ENCODE results near the gene SMIM43.
"Not testable (repeated sequence)": the region's sequence is repeated elsewhere in the genome, so short reads cannot be mapped to it uniquely, and the experiment has no call there.

Gene SMIM43

DNA sequence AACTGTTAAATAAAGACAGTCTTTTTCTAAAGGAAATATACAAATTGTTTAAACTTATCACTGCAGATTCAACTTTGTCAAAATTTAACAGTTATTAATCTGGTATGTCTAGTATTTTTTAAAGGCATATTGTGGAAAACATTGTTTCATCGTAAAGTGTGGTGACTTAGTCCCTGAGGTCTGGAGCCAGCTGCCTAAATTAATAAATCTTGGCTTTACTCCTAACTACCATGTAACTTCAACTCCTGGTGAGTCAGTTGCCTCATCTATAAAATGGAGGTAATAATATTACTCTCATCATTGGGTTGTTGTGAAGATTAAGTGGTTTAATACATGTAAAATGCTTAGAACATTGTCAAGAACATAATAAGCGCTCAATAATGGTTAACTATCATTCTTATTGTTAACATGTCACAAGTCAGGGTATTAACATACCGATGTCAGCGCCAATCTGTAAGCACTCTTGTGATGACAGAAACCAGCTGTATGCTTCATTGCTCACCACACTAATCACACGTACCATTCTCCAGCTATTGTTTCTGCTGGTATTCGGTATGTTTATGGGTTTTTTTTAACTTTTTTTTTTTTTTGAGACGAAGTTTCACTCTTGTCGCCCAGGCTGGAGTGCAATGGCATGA, 14.1 kb upstream of the SMIM43 start:
- DNase-seq: no peak

DNA sequence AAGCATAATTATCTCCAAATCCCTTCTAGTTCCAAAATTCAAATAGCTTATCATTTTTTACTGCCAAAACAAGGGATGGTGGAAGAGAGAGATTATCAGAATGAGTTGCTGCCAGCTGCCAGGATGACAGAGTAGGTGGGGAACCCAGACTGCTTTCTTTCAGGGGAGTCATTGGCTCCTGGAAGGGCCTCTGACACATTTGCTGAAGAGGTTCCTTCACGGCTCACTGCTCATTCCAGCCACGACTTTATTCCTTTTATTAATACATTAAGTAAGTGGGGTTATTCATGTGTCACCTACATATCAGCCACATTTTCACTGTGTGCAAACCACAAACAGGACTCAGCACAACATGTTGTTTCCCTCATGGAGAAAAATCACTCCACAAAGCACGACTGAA, 12.7 kb upstream of the SMIM43 start:
- DNase-seq: no peak

DNA sequence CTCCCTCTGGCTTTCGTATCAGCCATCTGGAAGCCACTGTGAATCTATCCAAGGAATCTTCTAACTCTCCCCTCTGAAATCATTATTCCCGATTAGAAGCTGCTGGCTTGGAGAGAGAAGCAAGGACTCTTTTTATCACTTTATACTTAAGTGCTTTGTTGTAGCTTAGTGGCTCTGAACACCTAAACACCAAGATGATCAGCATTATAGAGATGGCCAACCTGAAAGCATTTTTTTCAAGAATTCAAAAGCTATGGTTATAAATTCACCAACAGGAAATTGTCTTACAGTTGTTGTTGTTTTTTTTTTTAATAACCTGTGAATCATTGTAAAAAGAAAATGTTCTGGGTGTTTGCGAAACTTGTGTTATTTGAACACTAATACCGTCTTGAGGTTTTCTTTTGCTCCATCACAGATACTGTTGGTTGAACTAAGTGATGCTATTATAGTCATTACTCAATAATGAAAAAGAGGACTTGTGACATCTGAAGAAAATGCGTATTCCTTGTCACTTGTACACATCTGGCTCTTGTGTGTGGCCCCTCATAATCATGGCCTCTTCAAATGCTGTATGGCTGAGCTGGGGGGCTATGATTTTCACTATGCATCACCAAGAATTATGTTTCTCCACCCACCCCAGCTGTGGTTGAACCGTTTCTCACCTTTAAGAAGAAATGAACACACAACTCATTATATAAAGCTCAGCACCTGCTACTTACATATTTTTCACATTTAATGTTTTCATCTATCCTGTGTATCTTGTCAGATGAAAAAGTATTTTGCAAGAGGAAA, 11.8 kb upstream of the SMIM43 start:
- no peak for DNase-seq

DNA sequence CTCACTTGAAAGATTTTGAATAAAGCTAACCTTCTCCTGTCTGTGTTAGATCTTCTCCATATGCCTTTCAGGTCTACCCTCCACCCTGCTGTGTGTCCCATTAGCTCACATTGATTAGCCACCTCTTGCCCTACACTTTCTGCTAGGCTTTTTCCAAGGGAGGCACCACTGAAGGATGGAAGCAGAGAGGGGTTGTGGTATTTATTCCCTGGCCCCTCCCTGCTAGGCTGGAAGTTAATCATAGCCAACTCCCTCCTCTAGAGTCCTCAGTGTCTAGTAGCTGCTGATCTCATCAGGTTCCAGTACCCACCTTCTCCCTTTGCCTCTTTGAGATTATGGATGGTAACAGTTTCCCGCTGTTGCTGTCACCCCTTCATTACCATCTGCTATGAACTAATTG, 8.9 kb upstream of the SMIM43 start:
- no peak for DNase-seq

DNA sequence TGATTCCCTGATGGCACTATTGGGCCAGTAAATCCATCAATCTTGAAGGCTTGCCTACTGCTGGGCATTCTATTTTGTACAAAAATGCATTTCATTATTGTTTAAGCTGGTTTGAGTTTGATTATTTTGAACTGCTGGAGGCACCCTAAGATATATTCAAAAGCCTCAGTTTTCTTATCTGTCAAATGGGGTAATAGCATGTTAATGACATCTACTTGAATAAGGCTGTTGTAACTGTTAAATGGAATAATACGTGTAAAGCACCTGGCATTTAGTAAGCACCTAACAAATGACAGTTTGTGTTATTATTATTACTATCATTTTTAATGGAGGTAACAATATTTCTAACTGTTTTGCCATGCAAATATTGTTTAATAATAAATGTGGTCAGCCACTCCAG, 6.9 kb upstream of the SMIM43 start:
- DNase-seq: no peak

DNA sequence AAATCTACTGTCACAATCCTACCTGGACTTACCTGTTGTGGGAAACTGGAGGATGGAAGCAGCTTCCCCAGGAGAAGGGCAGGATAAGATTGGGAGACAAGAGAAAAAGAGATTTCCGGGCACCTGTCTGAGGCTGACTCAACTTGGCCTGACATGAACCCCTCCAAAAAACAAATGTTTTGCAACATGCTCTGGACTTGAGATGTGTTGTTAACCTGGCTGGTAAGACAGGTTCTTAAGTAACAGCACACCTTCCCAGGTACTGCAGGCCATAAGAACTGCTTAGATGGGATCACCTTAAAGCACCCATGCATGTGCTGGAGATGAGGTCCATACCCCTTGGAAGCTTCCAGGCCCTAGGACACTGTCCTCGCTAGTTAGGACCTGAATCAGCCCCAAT, 4.4 kb upstream of the SMIM43 start:
- DNase-seq: no peak

DNA sequence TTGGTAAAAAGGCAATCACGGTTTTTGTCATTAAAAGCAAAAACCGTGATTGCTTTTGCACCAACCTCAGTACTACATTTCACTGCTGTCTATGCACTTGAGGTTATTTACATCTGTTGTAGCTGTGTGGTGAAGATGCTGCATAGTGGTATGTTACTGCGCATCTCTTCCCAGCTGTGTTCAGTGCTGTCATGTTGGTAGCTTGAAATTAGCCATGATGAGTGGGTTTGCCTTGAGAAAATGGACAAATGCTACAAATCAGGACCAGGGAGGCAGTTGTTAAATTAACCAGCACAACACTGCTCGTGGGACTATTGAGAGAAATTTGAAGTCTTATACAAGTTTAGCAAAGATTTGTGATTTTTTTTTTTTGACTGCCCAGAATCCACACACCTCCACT, 2.2 kb upstream of the SMIM43 start:
- no peak for DNase-seq

DNA sequence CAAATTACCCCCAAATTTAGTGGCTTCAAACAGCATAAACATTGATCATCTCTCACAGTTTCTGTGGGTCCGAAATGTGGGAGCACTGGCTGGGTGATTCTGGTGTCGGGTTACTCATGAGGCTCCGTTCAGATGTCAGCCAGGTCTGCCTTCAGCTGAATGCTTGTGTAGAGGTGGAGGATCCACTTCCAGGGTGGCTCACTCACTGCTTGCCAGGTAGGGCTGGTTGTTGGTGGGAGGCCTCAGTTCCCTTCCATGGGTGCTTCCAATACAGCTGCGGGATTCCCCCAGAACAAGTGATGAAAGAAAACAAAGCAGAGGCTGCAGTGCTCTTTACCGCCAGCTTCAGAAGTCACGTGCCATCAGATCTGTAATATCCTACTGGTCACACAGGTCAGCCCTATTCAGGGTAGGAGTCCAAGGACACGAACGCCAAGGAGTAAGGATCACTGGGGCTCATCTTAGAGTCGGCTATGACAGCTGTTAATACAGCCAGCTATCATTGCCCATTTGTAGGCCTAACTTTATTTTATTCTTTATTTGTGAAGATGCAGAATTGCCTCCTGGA, 1.1 kb upstream of the SMIM43 start:
- no peak for DNase-seq

DNA sequence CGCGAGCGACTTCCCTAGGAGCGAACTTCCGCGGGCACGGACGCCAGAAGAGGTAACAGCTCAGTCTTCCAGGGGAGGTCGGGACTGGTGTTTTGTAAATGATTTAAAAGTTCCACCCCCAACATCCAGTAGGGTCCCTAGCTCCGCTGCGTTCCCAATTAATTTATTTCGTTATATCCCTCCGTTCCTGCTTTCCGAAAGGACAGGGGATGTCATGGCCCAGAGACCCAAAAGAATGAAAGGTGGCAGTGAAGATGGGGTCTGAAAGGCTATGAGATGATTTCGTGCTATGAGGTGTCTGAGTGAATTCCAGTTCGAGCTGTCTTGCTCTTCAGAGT, 373 bp upstream of the SMIM43 start:
- no peak for DNase-seq

DNA sequence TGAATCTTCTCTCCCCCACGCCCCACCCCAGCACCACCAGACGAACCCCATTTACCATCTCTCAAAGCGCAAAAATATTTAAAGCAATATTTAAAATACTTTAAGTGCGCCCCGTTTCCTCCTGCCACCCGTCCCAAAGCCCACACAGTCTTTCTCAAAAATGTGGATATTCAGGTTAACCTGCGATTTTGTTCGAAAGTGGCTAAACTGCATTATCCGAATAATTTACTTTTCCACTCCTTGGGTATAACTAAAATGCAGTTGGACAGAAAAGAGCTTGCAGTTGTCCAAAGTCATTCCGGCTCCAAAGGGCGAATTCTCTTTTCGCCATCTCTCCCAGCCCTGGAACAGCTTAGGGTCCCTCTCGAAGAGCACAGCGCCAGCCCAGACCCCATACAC, 662 bp downstream of the SMIM43 start:
- no peak for DNase-seq

DNA sequence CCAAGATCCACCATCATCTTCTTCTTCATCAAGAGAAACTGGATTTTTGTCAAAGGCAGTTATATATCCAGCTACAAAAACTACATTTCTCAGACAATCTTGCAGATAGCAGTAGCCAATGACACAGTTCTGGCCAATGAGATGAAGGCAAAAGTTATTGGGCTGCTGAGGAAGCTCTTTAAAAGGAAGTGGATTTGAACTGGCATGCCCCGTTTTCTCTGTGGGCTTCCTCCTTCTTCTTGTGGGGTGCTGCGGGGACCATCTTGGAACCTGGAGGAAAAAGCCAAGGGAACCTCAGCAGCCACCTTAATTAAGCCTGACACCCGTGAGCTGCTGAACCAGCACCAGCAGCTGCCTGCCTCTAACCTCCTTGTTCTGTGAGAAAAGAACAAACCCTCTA, 4.8 kb downstream of the SMIM43 start:
- DNase-seq: no peak

DNA sequence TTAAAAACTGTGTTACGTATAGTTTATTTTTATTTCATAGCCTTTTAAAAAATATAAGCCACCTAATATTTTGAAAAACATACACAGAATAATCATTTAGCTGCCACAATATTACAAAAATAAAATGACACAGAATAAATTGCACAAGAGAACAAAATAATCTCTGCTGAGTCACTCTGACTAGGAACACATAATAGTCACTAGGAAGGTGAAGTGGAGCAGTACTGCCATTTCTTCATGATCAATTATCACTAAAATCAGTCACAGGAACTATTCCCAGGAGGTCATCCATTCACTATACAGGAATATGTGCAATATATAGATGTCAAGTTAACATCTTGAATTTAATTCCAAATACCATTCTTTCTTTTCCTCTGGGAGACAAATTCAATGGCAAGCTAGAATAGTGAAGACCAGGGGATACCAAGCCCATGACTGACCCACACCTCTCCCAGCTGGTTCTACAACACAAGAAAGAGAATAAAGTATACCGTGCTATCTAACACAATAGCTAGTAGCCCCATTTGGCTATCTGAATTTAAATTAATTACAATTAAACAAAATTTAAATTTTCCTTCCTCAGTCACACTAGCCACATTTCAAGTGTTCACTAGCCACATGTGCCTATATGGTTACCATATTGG, 5.9 kb downstream of the SMIM43 start:
- DNase-seq: no peak

DNA sequence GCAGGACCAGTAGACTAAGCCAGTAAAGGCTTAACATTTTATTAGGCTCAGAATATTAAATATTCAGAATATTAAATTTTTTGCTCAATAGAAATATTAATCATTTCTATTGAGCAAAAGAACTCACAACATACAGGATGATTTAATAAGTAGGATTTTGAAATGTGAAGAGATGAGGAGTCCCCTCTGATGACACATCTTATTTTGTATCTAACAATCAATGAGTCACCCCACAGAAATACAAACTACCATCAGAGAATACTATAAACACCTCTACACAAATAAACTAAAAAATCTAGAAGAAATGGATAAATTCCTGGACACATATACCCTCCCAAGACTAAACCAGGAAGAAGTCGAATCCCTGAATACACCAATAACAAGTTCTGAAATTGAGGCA, 12.8 kb downstream of the SMIM43 start:
- not testable (repeated sequence) for DNase-seq

DNA sequence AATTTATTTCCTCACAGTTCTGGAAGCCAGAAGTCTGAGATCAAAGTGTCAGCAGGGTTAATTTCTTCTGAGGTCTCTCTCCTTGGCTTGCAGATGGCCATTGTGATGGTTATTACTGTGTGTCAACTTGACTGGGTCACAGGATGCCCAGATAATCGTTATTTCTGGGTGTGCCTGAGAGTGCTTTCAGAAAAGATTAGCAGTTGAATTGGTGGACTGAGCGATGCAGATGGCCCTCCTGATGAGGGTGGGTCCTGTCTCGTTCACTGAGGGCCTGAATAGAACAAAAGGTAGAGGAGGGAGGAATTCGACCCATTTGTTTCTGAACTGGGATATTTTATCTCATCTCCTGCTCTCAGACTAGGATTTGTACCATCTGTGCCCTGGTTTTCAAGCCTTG, 15.7 kb downstream of the SMIM43 start:
- no peak for DNase-seq

DNA sequence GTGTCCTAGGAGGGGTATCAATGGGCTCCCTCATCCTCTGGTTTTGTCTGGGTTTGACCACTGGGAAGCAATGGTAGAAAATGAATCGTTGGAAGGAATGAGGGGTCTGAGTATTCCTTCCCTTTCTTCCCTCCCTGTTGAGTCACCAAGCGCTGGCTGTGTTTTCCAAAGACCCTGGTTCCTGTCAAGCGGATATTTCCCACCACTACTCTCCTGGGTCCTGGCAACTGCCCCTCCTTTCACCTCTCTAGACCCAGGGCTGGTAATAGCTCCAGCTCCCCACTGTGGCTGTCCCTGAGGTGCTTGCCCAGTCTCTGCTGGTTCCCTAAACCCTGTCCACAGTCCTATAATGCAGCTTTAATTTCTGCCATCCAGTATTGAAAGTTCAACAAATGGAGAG, 22.2 kb downstream of the SMIM43 start:
- no peak for DNase-seq

DNA sequence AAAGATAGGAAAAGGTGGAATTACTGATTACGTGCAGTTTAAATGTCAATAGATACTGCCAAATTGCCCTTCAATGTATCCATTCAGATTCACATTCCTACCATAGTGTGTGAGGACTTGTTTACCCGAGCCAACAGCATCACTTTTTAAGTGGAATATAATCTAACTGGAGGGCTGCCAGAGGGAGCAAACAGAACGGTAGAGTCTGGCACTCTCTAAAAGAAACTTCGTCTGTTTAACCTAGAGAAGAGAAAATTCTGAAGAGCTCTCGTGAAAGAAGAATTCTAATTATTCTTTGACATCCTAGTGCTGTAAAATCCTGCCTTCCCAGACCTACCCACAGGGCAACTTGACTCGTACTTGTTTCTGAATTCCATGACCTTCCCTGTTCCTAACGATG, 23.2 kb downstream of the SMIM43 start:
- DNase-seq: no peak

DNA sequence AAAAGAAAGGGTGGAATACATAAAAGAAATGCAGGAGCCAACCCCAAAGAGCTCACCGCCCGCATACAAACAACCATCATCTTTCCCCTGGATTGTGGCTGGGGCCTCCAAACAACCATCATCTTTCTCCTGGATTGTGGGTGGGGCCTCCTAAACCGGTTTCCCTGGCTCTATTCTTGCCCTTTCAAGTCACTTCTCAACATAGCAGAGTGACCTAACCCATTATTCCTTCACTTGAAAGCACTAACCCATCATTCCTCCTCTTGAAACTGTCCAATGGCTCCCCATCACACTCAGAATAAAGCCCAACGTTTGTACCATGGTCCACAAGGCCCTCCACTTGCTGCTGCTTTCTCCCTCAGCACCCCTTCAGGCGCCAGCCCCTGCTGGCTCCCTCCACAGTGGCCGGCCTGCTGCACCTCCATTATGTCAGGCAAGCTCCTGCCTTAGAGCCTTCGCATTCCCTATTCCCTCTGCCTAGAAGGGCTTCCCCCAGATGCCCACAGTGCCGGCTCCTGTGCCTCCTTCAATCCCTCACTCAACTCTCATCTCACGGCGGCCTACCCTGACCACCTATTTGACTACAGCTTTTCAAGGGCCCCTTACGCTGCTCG, 24.1 kb downstream of the SMIM43 start:
- no peak for DNase-seq

DNA sequence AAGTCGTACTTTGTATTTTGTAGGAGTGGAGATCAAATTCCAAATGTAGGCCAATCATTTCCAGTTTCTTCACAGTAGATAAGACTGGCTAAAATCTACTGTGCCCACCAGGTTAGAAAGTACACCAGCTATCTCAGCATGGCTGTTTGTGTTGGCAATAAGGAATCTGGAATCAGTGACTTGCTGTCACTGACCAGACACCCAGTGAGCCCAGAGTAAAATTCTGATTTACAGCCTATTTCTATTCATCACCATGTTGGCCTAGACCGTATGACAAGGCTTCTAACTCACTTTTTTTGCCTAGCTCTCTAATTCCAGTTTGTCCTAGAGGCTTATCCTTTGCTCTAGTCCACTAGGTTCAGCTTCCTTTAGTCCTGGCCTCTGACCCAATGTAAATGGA, 25.4 kb downstream of the SMIM43 start:
- DNase-seq: no peak

DNA sequence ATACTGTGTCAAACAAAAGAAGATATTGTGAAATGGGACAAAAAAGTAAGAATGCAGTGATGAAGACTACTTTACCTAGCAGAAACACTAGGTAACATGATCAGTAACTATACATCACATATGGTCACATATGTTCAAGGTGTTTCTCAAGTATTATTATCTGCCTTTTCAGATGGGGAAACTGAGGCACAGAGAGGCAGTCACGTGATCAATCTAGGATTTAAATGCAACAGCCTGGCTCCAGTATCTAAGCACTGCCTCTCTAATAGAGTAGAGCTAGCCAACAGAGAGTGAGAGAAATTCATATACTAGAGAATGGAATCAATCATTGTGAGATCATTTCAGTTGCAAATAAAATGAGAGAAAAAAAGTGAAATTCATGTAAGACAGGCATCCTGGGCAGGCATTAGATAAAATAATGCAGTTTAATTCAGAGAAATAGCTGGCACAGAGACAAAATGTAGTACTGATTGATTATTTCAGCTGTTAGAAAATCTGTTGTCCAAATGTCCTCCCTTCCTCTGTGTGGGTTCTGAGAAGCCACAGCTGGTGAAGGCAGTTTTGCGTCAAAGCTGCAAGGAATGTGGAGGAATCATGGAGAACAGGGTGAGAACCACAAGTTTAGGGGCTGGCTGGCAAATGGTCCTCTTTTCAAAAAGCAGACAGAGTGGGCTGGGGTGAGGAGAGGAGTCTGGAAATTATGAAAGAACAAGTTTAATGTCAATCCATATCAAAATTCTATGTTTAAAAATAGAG, 26.0 kb downstream of the SMIM43 start:
- no peak for DNase-seq

DNA sequence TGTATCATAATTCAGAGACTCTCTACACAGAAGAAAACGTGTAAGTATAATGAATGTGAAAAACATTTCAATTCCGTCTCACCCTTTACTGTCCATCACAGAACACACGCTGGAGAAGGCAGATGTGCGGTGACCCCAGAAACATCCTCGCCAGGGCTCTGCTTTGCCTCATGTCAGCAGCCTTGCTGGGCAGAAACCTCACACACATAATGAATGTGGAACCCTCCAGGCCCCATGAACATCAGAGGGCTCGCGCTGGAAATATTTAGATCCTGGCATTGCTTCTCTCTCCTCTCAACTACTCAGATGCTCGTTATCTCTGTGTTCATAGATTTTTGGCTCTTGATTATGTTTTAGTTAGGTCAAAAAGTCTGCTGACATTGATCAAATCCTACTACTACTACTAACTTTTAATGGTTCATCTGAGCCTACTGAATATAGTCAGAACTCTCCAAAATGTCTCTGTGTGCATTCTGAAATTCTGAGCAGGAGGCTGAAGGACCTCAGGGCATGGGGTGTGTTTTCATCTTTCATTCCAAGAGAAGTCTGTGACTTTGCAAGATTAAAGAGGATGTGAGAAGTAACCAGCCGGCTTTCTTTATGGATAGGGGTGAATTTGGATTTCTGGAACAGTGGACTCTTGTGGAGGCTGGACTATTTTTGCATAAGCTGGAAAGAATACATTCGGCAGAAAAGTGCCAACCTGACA, 27.0 kb downstream of the SMIM43 start:
- DNase-seq: no peak

DNA sequence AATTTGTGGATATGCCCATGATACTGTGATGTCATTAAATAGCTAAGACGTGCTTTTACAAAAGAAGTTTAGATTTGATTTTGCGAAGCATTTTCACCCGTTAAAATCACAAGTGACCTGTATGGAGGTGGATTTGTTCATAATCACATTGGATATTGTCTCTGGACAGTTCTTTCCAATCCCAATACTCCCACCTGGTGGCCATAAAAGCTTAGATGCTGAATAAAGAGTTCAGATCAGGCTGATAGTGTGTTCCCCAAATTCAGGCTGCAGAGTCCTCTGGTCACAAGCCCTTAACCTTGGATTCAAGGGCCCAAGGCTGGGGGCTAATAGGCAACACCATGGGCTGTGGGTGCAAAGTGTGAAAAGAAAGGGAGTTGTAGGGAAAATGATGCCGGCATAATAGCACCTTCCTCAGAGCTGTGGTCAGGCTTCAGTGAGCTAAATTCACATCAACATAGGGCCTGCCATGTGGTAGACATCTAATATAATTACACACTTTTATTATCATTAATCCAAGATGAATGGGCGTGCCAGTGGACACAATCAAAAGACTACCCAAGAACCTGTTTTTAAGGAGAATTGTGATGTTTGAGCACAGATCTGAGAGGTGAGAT, 28.1 kb downstream of the SMIM43 start:
- no peak for DNase-seq

DNA sequence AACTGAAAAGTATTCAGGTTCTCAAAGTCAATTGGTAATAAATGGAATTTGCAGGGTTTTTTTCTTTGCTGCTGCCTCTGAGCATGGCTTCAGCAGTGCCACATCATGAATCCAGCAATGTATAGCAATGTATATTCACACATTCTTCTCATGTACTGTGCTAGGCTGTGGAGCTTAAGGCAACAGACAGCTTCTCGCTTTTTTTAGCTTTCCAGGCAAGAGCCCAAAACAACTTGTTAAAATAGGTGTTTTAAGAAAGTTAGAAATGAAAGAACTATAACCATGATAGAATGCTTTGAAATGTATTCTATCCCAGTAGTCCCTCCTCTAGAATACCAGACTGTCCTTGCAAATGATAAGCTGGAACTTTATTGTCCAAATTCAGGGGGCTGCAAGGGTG, 30.4 kb downstream of the SMIM43 start:
- DNase-seq: no peak

All from NCI-H774 (cell line).